Measurements from ENCODE around the gene C1QL1. TPM values are rescaled to one million over a fixed set of nuclear protein-coding genes. Genes with fewer than 3 reads are reported as not detected.

C1QL1 gene
- polyA plus RNA-seq, 1 donor (not counting 4 experiments of a cell fraction or from before 2014, with no cell fraction given): 0.04 TPM

GRCh38 chr17:44982113-44982702 is 14.1 kb upstream of the C1QL1 start:
- no peaks in the 10 kb centered on the region for H3K9me1 ChIP-seq (ENCODE audit: control insufficient read depth, extremely low read depth, insufficient read depth, low read length)
- peaks cover 36% of the 10 kb centered on the region for H3K27me3 ChIP-seq (ENCODE audit: control insufficient read depth, extremely low read depth, insufficient read depth, low read length)
- FAIRE-seq (no peak), DNase-seq (ENCODE audit: low read depth, low spot score) (no peak)
- dilution Hi-C loops (cut with MboI; ENCODE audit: extremely low pct_ligation_motif_present, low sequenced_read_pairs): no loop called here
- H3K9me3 ChIP-seq (ENCODE audit: control insufficient read depth, low read depth, low read length): no peaks in the 10 kb centered on the region
- no peak overlapping the region for H3K4me2 ChIP-seq (ENCODE audit: control insufficient read depth, extremely low read depth, insufficient read depth, low read depth, low read length)
- no peak overlapping the region for H2AFZ ChIP-seq (ENCODE audit: control insufficient read depth, low read length)
- TF ChIP-seq EZH2 (IDR thresholded peaks at IDR 0.05; ENCODE audit: low read length) (no peak), CTCF (optimal IDR thresholded peaks at IDR 0.05 in 1 of 3, IDR thresholded peaks at IDR 0.05 in 1 of 3, conservative IDR thresholded peaks at IDR 0.05 in 1 of 3; ENCODE audit: extremely low read depth in 1 of 3, insufficient read depth in 2 of 3, low read length in 3 of 3) (no peak)
- H3K4me1 ChIP-seq (ENCODE audit: control insufficient read depth, extremely low read depth, insufficient read depth, low read length): no peaks in the 10 kb centered on the region
- no peak overlapping the region for H3K9ac ChIP-seq (ENCODE audit: control insufficient read depth, extremely low read depth, insufficient read depth, low read length)
- no peaks in the 10 kb centered on the region for H3K36me3 ChIP-seq (ENCODE audit: control insufficient read depth in 2 of 2, extremely low read depth in 1 of 2, insufficient read depth in 2 of 2, low read length in 2 of 2)
- H4K20me1 ChIP-seq (ENCODE audit: control insufficient read depth, extremely low read depth, insufficient read depth, low read length): peaks cover 3% of the 10 kb centered on the region
- H3K79me2 ChIP-seq (ENCODE audit: control insufficient read depth, insufficient read depth, low read length): no peaks in the 10 kb centered on the region
- H3K4me3 ChIP-seq (ENCODE audit: control insufficient read depth in 2 of 3, extremely low read depth in 1 of 3, insufficient read depth in 2 of 3, low read depth in 1 of 3, low read length in 3 of 3): no peak overlapping the region
- H3K27ac ChIP-seq (ENCODE audit: control insufficient read depth, insufficient read depth, low read length): no peak overlapping the region

DNA sequence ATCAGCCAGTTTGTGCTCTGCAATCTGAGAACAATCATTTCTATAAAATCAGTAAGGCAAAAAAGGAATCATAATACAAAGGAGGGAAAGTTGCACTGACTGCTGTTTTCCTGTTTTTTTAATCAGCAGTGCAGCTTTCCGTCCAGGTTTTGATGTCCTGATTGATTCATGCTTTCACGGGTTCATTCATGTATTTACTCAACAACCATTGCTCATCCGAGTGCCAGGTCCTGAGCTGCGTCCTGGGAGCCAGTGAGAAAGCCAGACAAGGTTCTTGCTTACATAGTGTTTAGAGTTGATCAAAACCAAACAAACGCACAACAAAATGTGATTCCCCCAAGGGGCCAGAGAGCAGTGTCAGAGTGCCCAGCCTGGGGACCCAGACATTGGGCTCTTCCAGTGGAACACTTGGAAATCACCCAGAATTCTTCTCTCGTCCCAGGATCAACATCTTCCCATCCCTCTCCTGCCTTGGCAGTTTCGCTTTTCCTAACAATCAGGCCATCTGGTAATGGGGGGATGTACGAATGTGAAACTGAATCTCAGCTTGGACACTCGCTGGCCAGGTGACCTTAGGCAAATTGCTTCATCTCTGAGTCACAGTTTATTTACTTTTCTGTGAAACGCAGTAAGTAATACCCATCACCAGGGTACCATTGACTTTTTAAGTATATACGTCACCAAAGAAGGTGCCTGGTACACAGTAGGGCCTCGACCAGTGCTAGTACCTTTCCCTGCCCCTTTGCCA is 13.3 kb upstream of the C1QL1 start:
- Histone ChIP-seq H3K4me1 (ENCODE audit: control insufficient read depth, extremely low read depth, insufficient read depth, low read length) (no peaks in the 10 kb centered on the region), H3K9me1 (ENCODE audit: control insufficient read depth, extremely low read depth, insufficient read depth, low read length) (no peaks in the 10 kb centered on the region), H3K9ac (ENCODE audit: control insufficient read depth, extremely low read depth, insufficient read depth, low read length) (no peak overlapping the region), H3K27ac (ENCODE audit: control insufficient read depth, insufficient read depth, low read length) (no peak overlapping the region), H3K79me2 (ENCODE audit: control insufficient read depth, insufficient read depth, low read length) (no peaks in the 10 kb centered on the region), H3K4me2 (ENCODE audit: control insufficient read depth, extremely low read depth, insufficient read depth, low read depth, low read length) (peak overlapping the region; percentile 30), H3K4me3 (ENCODE audit: control insufficient read depth in 2 of 3, extremely low read depth in 1 of 3, insufficient read depth in 2 of 3, low read depth in 1 of 3, low read length in 3 of 3) (no peak overlapping the region), H3K9me3 (ENCODE audit: control insufficient read depth, low read depth, low read length) (no peaks in the 10 kb centered on the region), H4K20me1 (ENCODE audit: control insufficient read depth, extremely low read depth, insufficient read depth, low read length) (peaks cover 3% of the 10 kb centered on the region), H3K27me3 (ENCODE audit: control insufficient read depth, extremely low read depth, insufficient read depth, low read length) (peaks cover 35% of the 10 kb centered on the region), H2AFZ (ENCODE audit: control insufficient read depth, low read length) (no peak overlapping the region), H3K36me3 (ENCODE audit: control insufficient read depth in 2 of 2, extremely low read depth in 1 of 2, insufficient read depth in 2 of 2, low read length in 2 of 2) (no peaks in the 10 kb centered on the region)
- DNase-seq (ENCODE audit: low read depth, low spot score): no peak
- TF ChIP-seq EZH2 (IDR thresholded peaks at IDR 0.05; ENCODE audit: low read length) (no peak), CTCF (optimal IDR thresholded peaks at IDR 0.05 in 1 of 3, IDR thresholded peaks at IDR 0.05 in 1 of 3, conservative IDR thresholded peaks at IDR 0.05 in 1 of 3; ENCODE audit: extremely low read depth in 1 of 3, insufficient read depth in 2 of 3, low read length in 3 of 3) (no peak)
- FAIRE-seq: peak; percentile 74
- dilution Hi-C loops (cut with MboI; ENCODE audit: extremely low pct_ligation_motif_present, low sequenced_read_pairs): no loop called here
